Activated T-cell treated with anti-CD3 and anti-CD28 coated beads for 4 hours (primary cell): Measurements from ENCODE around the gene TMEM86B.

ENCODE experiments used
- DNase-seq: peaks from one replicate; pipeline ENCODE4 v3.0.0-alpha.2; 2020

Gene TMEM86B

GRCh38 chr19:55228403-55229031 lies at the start of gene TMEM86B:
Gene TMEM86B (minus strand): TSS chr19:55228763. CDS start chr19:55228741, 22 bp downstream.
- DNase-seq = no peak

GRCh38 chr19:55277494-55277893 lies 48.9 kb upstream of the TMEM86B start:
- no peak for DNase-seq

- DNase-seq = no peak
Measured at GRCh38 chr19:55276720-55277430, 48.3 kb upstream of the TMEM86B start.

- no peak for DNase-seq
Measured at GRCh38 chr19:55275851-55276719, 47.5 kb upstream of the TMEM86B start.

DNA sequence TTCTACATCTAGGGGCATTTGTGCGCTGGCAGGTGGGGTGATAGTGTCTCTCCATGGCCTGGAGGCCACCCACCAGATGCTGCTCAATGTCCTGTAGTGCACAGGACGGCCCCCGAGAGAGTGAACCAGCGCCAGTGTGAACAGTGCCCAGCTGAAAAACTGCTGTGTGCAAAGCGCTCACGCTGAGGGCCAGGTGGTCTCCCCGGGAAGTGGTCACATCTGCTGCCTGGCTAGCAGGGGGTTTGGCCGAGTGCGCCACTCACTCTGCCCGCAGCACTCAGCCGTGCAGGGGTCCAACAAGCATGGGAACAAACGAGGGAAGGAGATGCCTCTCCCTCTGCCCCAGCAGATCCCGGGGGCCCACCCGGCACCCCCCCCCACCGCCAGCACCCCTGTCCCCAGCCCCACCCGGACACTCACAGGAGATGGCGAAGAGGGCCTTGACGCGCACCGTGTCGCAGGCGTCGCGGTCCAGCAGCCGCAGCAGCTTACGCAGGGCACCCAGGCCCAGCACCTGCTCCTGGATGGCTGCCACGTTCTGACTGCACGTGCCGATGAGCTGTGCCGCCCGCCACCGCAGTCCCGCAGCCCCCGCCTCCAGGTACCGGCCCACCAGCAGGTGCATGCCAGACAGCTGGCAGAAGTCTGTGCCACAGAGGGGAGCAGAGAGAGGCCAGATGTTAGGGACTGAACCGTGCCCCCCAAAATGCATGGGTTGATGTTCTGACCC lies 45.6 kb upstream of the TMEM86B start:
- DNase-seq = no peak

DNA sequence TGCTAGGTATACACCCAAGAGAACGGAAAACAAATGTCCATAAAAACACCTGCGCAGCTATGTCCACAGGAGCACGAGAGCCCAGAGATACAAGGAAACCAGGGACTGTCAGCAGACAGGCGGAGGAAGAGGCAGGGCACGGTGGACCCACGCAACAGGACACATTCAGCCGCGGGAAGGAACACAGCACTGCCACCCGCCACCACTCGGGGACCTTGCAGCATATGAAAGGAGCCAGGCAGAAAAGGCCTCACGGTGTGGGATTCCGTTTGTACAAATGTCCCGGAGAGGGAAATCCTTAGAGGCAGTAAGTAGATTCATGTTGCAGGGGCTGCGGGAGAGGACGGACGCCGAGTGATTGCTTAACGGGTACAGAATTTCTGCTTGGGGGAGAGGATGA lies 43.6 kb upstream of the TMEM86B start:
- DNase-seq = no peak

- no peak for DNase-seq
Measured at GRCh38 chr19:55270172-55270942, 41.8 kb upstream of the TMEM86B start.

- no peak for DNase-seq
Measured at GRCh38 chr19:55269299-55269698, 40.7 kb upstream of the TMEM86B start.

GRCh38 chr19:55266840-55267239 lies 38.3 kb upstream of the TMEM86B start:
- DNase-seq = no peak

DNA sequence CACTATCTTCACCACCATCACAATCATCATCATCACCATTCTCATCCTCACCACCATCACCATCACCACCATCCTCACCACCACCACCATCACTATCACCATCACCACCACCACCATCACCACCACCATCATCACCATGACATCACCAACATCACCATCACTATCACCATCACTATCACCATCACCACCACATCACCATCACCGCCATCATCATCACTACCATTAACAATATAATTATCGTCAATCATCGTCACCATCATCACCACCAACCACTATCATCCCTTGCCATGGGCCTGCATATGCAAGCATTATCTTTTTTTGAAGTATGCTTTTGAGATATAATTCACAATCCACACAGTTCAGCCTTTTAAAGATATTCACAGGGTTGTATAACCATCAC lies 37.8 kb upstream of the TMEM86B start:
- DNase-seq = no peak

GRCh38 chr19:55265723-55266386 lies 37.3 kb upstream of the TMEM86B start:
- no peak for DNase-seq

- DNase-seq = no peak
Measured at GRCh38 chr19:55265173-55265572, 36.6 kb upstream of the TMEM86B start.

DNA sequence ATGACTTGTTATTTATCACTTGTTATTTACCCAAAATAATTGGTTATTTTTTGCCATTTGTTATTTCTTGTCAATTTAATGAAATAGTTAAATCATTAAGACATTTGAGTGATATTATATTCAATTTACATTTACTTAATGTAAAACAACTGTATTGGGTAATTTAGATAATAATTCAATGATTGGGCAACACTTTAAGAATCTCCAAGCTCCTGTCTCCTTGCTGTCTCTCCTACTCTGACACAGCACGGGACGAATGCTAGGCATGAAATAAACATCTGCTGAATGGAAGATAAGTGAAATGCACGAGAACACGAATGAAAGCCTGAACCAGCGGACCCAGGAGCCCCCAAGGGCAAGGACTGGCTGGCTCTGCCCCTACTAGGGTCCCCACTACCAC lies 36.0 kb upstream of the TMEM86B start:
- DNase-seq = no peak

DNA sequence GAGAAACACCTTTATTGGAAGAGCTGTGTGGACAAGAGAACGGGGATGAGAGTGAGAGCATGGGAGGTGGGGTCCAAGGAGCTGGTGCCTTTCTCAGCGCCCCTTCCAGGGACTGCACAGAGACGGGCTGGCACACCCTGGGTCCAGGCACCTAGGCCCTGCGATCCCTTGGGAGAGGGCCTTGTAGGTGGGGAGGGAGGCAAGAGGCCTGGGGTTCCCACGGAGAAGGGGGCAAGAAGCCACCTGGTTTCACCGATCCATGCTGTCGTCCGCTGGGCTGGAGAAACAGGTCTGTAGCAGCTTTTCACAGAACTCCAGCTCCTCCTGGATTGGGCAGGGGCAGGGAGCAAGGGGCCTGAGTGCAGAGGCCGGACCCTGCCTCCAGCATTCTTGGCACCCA lies 33.8 kb upstream of the TMEM86B start:
- no peak for DNase-seq

DNA sequence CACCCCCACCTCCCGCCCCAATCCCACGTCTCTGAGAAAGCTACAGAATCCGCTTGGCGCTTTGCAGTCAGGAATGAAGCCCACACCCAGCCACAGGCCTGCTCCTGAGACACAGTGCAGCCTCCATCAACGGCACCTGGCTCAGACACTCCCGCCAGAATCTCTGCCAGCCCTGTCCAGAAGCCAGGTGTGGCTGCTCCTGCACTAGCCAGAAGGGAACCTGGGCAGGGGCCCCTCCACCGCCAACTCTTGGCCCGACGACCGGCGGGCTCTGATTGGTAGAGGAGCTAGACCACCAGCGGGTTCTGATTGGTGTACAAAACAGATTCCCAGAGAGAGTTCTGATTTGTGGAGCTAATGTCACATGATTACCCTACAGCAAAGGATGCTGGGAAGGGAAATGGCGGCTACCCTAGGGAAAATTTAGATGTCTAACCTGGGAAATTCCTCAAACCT lies 33.1 kb upstream of the TMEM86B start:
- DNase-seq = no peak

GRCh38 chr19:55259540-55260210 lies 31.1 kb upstream of the TMEM86B start:
- no peak for DNase-seq

DNA sequence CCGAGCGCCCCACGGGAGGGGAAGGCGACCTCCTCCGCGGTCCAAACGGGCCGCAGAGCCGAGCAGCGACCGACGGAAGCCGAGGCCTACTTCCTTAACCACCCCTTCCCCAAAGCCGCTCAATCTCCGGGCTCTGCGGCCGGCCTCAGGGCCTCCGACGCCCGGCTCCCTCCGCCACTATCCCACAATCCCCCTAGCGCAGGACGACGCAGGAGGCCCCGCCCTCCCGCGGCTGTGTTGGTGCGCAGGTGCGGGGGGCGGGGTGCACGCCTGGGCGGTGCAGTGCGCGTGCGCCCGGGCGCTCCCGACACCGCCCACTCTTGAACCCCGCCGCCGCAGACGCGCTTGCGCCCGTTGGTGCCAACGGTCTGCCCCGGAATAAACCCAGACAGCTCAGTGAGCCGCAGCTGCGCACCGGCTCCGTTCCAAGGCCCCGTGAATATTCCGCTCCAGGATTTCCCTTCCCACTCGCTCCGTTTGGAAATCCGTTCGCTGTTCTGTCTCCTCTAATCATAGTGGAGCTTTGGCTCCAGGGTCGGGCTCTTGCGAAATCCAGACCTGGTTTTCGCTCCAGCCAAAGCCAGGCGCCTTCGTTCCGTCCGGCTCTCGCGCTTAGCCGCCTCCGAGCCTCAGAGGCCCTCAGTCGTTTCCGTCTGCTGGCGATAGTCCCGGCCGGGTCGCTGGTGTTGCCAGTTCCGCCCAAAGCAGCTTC lies 30.4 kb upstream of the TMEM86B start, which contains the start of gene PPP6R1:
Gene PPP6R1 (minus strand): TSS at position 190 of the 712 bp plus-strand sequence. CDS start 11,914 bp downstream, outside the sequence.
- peak; percentile 90 for DNase-seq

GRCh38 chr19:55258476-55258827 lies 29.9 kb upstream of the TMEM86B start:
- DNase-seq = no peak

DNA sequence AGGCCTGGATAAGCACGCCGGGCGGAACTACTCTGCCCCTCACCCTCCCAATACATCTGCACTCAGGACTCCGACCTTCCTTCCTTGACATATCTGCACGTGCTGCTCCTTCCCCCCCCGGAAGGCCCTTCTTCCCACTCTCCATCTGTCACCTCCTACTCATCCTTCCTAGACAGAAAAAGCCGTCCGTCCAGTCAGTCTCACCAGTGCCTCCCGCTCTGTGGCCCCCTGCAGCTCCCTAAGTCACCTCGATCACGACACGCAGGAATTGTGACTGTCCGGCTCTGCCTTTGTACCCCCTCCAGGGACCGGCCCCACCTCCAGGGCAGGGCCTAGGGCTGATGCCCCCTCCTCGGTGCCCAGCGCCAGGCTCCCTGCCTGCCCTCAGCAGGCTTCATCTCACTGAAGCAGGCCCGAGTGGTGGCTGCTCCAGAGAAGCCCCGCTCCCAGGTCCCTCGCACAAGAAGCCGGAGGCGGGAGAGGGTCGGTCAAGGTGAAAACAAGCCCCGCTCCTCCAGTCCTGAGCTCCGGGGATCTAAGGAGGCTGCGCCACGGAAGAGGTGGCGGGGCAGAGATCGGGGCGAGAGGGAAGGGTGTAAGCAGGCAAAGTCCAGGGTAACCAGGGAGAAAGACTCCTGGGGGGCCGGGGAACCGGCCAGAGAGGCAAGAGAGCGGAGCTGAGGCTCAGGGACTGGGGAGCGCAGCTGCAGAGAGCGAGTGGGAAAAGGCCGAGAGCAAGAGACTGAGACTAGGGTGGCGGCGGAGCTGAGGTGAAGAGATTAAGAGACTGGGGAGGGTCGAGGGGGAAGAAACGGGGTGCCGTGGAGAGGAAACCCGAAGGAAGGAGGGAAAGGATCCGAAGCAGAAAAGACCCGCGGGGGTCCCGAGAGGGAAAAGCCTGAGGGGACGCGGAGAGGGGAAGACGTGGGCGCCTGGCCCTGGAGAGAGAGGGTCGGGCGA lies 29.2 kb upstream of the TMEM86B start:
- no peak for DNase-seq
